22Rv1 (cell line): ENCODE results near the gene DOCK11.

Experiments
- H3K27ac ChIP-seq: fragments of 450-650 bp; 2 replicates; pipeline ENCODE4 v1.5.1; 2017
- CTCF ChIP-seq: fragments of 450-650 bp; IDR thresholded peaks from 2 replicates; pipeline ENCODE4 v1.5.1; 2017; ENCODE audit warnings: mild to moderate bottlenecking
- ZFX ChIP-seq: fragments of 450-650 bp; IDR thresholded peaks from 2 replicates; pipeline ENCODE4 v1.6.1; 2017; ENCODE audit warnings: antibody characterized with exemption, borderline replicate concordance

Gene DOCK11

GRCh38 chrX:118551426-118551825 is 55.8 kb downstream of the DOCK11 start:
- H3K27ac ChIP-seq: no peak overlapping the region
- no peak for TF ChIP-seq CTCF
- no peak for TF ChIP-seq ZFX

- TF ChIP-seq ZFX (no peak), CTCF (no peak)
- no peak overlapping the region for H3K27ac ChIP-seq
Observed at GRCh38 chrX:118552121-118552900, 56.7 kb downstream of the DOCK11 start.

- TF ChIP-seq ZFX (no peak), CTCF (no peak)
- H3K27ac ChIP-seq: no peak overlapping the region
Observed at GRCh38 chrX:118553042-118553710, 57.6 kb downstream of the DOCK11 start.

GRCh38 chrX:118554511-118554910 is 58.9 kb downstream of the DOCK11 start:
- no peak for TF ChIP-seq ZFX
- TF ChIP-seq CTCF: no peak

GRCh38 chrX:118558926-118559325 is 63.3 kb downstream of the DOCK11 start:
- TF ChIP-seq ZFX (no peak), CTCF (no peak)
- H3K27ac ChIP-seq: no peak overlapping the region

More at GRCh38 chrX:118554511-118554910, 58.9 kb downstream of the DOCK11 start:
- no peak overlapping the region for H3K27ac ChIP-seq

GRCh38 chrX:118560489-118560888 is 64.9 kb downstream of the DOCK11 start:
- no peak overlapping the region for H3K27ac ChIP-seq
- TF ChIP-seq ZFX (no peak), CTCF (no peak)

- TF ChIP-seq ZFX: no peak
- no peak for TF ChIP-seq CTCF
- no peak overlapping the region for H3K27ac ChIP-seq
Observed at GRCh38 chrX:118562582-118563164, 67.1 kb downstream of the DOCK11 start.
